GM23338 (cell line): ENCODE measurements around the gene PLXND1.

Experiments
- EZH2 ChIP-seq: fragments of 200-600 bp; sonication (generic); IDR thresholded peaks from one replicate; pipeline ENCODE4 v1.8.0; 2017; ENCODE audit warnings: antibody characterized with exemption, mild to moderate bottlenecking, low read depth; ENCODE audit not compliant: unreplicated experiment
- EZH2phosphoT487 ChIP-seq: fragments of 200-600 bp; sonication (generic); IDR thresholded peaks from one replicate; pipeline ENCODE4 v1.8.1; 2018; ENCODE audit warnings: antibody characterized with exemption; ENCODE audit not compliant: unreplicated experiment
- POLR2AphosphoS5 ChIP-seq: IDR thresholded peaks from 2 replicates; pipeline ENCODE4 v1.6.1; 2016; ENCODE audit warnings: antibody characterized with exemption, low read depth
- ZNF331 ChIP-seq: fragments of 250-450 bp; sonication (Bioruptor Pico); IDR thresholded peaks from 2 replicates; pipeline ENCODE4 v1.5.0; 2020; ENCODE audit warnings: low read depth, mild to moderate bottlenecking, moderate library complexity
- TF ChIP-seq, protein P1 (sequence below), 2 experiments: fragments of 200-600 bp in 1 of 2; sonication (generic) in 1 of 2; conservative IDR thresholded peaks; 2 replicates each; pipeline versions ENCODE4 v1.5.1 to v1.6.1; 2016 to 2017; ENCODE audit warnings: antibody characterized with exemption in 2 of 2, low read depth in 2 of 2, mild to moderate bottlenecking in 2 of 2, moderate library complexity in 1 of 2
- TF ChIP-seq, protein P2 (sequence below): IDR thresholded peaks from one replicate; pipeline ENCODE4 v1.6.1; 2018; ENCODE audit warnings: antibody characterized with exemption; ENCODE audit not compliant: unreplicated experiment

DNA sequence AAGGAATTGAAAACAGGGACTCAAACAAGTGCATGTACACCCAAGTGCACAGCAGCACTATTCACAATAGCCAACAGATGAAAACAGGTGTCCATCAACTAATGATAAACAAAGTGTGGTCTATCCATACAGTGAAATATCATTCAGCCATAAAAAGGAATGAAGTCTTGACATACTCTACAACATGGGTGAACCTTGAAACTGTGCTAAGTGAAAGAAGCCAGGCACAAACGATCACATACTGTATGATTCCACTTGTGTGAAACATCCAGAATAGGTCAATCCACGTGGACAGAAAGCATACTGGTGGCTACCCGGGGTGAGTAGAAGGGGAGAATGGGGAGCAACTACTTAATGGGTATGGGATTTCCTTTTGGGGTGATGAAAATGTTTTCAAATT lies 29.6 kb upstream of the PLXND1 start:
- TF ChIP-seq, protein P1, sequence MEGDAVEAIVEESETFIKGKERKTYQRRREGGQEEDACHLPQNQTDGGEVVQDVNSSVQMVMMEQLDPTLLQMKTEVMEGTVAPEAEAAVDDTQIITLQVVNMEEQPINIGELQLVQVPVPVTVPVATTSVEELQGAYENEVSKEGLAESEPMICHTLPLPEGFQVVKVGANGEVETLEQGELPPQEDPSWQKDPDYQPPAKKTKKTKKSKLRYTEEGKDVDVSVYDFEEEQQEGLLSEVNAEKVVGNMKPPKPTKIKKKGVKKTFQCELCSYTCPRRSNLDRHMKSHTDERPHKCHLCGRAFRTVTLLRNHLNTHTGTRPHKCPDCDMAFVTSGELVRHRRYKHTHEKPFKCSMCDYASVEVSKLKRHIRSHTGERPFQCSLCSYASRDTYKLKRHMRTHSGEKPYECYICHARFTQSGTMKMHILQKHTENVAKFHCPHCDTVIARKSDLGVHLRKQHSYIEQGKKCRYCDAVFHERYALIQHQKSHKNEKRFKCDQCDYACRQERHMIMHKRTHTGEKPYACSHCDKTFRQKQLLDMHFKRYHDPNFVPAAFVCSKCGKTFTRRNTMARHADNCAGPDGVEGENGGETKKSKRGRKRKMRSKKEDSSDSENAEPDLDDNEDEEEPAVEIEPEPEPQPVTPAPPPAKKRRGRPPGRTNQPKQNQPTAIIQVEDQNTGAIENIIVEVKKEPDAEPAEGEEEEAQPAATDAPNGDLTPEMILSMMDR (conservative IDR thresholded peaks at IDR 0.05; ENCODE audit: low read depth in 2 of 2): no peak
- no peak for TF ChIP-seq POLR2AphosphoS5
- TF ChIP-seq EZH2: no peak
- no peak for TF ChIP-seq EZH2phosphoT487
- no peak for TF ChIP-seq ZNF331 (CRISPR knock-in tag)
- TF ChIP-seq, protein P2, sequence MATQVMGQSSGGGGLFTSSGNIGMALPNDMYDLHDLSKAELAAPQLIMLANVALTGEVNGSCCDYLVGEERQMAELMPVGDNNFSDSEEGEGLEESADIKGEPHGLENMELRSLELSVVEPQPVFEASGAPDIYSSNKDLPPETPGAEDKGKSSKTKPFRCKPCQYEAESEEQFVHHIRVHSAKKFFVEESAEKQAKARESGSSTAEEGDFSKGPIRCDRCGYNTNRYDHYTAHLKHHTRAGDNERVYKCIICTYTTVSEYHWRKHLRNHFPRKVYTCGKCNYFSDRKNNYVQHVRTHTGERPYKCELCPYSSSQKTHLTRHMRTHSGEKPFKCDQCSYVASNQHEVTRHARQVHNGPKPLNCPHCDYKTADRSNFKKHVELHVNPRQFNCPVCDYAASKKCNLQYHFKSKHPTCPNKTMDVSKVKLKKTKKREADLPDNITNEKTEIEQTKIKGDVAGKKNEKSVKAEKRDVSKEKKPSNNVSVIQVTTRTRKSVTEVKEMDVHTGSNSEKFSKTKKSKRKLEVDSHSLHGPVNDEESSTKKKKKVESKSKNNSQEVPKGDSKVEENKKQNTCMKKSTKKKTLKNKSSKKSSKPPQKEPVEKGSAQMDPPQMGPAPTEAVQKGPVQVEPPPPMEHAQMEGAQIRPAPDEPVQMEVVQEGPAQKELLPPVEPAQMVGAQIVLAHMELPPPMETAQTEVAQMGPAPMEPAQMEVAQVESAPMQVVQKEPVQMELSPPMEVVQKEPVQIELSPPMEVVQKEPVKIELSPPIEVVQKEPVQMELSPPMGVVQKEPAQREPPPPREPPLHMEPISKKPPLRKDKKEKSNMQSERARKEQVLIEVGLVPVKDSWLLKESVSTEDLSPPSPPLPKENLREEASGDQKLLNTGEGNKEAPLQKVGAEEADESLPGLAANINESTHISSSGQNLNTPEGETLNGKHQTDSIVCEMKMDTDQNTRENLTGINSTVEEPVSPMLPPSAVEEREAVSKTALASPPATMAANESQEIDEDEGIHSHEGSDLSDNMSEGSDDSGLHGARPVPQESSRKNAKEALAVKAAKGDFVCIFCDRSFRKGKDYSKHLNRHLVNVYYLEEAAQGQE: no peak
